HG03066 (cell line): Measurements from ENCODE around the gene SRGAP3.

Experiments used
- ATAC-seq: cut with Tn5 transposase; IDR thresholded peaks from one replicate; pipeline ENCODE4 v1.9.1; 2021; ENCODE audit warnings: low read depth; ENCODE audit not compliant: unreplicated experiment

SRGAP3 gene

DNA sequence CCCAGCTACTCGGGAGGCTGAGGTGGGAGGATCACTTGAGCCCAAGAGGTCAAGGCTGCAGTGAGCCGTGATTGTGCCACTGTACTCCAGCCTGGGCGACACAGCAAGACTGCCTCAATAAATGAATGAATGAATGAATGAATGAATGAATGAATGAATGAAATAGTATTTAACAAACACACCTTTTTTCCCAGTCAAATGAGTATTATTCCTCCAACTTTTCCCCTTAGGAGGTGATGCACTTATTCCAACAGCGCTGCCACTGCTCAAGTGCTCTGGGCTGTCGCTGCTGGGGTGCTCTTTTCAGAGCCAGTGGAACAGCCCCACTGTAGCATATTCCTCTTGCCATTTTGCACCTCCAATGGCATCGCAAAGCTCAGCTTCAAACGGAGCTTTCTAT lies 219.4 kb downstream of the SRGAP3 start:
- no peak for ATAC-seq

DNA sequence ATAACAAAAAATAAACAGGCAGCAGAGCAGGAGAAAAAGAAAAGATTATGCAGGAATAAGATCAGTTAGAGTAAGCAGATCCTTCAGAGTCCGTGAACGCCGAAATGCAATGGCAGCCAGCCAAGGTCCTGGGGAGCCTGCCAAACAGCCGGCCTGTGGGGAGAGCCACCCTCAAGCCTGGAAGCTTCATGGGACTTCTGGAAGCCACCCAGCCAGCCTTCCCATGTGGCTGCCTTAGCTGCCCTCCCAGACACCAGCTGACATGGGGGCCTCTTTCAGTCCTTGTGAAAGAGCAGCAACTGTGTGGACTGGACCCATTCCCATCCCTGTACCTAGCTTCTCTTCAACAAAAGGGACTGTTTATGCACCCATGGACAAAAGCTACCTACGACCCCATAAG lies 221.3 kb downstream of the SRGAP3 start:
- ATAC-seq = no peak

DNA sequence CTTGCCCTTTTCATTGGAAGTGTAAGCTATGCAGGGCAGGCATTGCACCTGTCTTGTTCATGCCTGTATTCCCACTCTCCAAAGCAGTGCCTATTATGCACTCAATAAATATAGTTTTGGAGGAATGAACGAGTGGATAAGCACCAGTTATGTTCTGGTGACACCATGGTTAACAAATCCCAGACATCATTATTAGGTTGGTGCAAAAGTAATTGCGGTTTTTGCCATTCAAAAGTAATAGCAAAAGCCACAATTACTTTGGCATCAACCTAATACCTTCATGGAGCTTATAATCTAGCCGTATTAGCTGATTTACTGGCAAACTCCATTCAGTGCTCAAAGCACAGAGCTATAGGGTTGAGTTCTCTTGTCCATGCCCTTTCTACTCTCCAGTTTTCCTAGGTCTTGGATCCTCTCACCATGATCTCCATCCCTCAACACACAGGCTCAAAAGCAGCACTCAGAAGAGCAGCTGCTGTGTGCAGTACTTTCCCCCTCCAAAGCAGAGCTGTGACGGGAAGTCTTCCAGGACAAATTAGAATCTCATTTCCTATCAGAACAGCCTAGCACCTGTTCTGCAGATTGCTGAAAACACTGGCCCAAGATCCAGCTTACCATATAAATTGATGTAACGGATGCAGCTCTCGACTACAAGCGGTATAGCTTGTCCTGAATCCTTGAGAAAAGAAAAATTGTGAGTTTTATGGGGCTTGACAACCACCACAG lies 223.0 kb downstream of the SRGAP3 start:
- ATAC-seq = no peak

DNA sequence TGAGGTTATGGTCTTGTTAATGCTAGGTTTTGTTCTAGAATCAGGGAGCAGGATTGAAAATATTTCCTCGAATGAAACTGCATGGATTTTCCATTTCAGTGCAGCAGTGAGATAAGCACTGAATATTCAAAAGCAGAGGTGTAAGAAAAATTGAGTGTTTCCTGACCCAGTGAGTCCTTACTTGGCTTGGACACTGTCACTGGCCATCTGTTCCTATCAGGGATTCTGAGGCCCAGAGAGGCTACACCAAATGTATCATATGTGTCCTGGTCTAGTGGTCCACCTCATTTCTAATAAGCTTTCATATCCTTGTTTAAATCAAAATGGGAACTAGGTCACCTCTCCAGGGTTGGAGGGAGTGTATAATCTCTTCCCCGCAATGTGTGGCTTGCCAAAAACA lies 225.1 kb downstream of the SRGAP3 start:
- no peak for ATAC-seq

DNA sequence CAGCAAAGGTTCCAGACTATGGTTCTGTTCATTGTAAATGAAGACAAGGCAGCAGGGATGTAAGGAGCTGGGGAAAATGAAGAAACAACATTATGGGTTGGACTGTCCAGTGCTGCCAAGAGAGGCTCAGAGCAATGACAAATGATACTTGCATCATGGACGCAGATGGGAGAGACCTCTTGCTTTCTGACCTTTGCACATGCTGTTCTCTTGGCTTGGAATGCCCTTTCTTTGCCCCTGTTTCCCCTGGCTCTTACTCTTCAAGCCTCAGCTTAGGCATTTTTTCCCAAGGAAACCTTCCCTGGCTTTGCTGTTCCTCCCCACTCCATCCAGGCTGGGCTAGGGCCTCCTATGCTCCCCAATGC lies 226.2 kb downstream of the SRGAP3 start:
- ATAC-seq = no peak

DNA sequence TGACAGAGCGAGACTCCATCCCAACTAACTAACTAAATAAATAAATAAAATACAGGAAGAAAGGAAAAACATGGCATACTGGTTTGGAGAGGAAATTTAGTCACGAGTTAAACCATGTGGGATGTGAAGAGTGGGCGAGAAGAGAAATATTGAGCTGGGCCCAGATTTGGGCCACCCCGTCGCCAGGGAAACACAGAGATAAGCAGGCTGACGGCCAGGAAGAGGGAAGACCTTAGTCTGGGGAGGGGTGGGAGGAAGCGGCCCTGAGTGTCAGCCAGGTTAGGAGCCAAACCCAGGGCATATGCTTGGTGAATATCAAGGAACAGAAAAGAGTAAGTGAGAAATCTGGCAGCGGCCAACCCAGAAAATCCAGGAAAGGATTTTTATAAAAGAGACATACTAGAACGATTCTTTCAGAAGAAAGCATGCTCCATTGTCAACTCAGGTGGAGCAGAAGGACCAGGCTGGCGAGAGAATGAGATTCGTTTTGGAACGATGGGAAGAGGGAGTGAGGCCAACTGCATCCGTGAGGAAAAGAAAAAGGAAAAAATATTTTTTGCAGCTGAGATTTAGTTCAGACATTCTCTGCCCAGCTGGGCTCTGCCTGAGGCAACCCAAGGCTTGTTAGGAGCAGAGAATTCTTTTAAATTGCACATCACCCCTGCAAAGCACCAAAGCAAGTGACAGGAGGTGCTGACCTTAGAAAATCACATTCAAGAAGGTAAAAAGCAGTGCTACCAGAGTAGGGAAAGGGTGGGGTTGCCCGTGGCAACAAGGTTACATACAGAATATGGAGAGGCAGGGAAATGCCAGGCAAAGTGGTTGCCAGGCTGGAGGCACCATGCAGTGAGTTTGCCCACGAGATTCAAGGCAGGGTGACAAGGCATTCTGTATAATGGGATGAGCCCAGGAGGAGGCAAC lies 226.9 kb downstream of the SRGAP3 start:
- ATAC-seq = no peak

DNA sequence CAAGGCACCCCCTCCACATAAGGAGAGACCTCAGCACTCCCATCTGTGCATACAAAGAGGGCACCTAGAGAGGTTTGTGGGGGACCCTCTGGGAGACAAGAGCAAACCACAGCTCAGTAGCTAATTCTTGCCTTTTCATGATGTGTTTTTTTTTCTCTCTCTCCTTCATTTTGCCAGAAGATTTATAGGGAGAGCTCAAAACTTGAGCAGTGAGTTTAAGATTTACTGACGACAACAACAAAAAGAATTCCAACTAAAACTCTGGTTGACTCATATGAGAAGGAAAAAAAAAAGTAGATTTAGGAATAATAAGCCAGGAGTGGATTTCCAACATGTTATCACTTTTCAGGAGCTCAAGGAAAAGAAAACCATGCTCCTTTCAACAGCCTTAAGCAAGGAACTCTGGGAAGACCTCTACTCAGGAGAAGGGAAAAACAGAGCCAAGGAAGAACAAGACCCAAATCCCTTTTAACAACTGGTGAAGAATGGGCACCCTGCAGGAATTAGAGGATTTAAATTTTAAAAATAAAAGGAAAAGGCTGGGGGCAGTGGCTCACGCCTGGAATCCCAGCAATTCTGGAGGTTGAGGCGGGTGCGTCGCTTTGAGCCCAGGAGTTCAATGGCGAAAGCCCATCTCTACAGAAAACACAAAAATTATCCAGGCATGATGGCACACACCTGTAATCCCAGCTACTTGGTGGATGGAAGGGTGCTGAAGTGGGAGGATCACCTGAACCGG lies 228.0 kb downstream of the SRGAP3 start:
- no peak for ATAC-seq

DNA sequence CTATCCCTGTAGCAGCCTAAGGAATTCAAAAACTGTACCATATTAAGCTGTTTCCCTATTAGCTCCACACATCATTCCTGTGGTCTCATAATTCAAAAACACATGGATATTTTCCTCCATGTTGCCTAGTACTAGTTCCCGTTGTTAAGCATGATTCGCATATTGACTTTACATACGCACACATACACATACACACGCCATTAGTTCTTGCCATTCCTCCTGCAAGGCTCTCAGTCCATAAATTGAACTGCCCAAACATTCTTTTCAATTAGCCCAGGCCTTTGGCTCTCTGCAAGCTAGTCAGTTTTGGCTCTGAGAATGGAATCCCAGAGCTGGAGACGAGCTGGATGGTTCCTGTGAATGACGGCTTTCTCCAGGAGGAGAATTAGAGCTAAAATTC lies 229.0 kb downstream of the SRGAP3 start:
- no peak for ATAC-seq

DNA sequence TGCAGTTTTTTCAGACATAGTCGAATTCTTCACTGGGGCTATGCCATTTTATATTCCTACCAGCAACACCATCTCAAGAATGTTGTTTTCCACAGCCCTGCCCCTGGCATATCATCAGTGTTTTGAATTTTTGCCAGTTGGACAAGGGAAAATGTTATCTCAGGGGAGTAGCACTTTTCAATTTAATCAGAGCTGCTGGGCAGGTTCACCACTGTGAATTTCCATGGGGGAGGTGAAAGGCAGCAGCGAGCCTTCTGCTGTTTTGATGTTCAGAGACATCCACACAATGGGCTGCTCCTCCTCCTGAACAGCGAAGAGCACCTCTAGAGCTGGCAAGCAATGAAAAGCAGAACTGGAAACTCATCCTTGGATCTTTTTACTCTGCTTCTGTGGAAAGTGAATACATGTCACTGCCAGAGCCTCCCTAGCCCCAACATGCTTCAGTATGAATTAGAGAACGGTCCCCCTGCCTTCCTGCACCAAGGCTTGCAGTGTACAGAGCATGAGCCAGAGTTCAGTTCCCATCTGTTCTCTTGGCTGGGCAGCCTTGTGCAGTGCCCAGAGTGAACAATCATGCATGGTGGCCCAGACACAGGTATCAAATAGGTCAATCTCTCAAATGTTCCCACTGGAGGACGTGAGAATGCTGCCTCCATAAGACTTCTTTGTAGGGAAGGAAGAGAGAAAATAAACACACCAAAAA lies 230.0 kb downstream of the SRGAP3 start:
- ATAC-seq = no peak

DNA sequence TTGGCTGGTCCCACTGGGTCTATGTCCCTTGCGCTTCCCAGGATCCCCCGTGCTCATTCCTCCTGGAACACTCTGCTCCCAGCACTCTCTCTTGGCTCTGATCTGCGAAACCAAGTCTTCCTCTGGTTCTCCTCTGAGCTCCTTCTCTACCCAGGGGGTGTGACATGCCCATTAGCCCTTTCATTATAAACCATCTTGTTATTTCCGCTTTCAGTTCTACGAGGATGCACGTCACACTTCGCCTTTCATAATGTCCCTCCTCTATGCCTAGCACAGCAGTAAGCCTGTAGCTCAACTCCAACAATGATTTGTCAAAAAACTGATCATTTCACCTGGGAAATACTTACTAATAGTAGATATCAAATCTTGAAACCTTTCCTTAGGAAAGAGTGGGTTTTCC lies 234.2 kb downstream of the SRGAP3 start:
- ATAC-seq = no peak

DNA sequence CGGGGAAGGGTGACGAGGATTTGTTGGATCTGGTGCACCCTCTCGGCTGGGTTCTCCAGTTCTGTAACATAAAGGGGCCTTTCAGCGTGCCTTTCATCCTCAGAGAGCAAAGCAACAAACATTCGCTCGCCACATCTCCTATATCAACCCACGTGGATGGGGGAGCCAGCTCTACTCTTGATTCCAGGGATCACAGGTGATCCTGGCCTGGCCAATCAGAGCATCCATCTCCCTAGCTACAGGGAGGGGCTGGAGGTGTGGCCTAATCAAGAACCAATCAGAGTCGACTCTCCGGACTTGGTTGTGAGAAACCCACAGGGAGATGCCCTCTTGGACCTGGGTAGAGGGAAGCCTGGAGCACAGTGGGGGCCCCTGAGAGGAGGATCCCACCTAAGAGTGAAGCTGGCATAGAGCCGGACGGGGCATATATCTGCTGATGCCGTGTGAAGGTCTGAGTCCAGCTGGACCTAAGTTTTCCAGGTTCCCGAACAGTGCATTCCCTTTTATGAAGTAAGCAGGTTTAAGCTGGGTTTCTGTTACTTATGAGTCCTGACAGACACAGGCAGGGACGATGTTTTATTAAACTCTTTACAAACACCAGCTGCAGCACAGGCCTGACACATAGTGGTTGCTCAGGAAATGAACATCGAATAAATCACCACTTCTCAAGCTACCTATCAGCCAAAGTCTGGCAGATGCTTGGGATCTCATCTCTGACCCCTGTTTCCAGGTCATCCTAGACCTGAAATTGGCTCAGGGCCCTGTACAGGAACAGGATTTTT lies 235.5 kb downstream of the SRGAP3 start:
- ATAC-seq = no peak

DNA sequence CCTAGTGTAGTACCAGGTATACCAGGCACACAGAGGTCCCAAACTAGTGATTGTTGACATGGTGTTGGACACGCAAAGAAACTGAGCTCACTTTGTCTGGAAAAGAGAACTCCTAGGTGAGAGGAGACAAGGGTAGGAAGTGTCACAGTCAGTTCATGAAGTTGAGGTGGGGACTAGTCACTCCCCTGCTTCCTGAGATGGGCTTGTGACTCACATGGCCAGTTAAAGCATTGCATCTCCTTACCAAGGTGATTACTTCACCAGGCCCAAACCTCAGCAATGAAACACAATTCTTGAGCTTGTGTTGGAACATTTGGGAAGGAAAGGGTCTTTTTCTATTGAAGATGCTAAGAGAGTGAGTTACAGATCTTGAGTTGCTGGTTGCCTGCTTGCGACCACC lies 236.9 kb downstream of the SRGAP3 start:
- no peak for ATAC-seq

DNA sequence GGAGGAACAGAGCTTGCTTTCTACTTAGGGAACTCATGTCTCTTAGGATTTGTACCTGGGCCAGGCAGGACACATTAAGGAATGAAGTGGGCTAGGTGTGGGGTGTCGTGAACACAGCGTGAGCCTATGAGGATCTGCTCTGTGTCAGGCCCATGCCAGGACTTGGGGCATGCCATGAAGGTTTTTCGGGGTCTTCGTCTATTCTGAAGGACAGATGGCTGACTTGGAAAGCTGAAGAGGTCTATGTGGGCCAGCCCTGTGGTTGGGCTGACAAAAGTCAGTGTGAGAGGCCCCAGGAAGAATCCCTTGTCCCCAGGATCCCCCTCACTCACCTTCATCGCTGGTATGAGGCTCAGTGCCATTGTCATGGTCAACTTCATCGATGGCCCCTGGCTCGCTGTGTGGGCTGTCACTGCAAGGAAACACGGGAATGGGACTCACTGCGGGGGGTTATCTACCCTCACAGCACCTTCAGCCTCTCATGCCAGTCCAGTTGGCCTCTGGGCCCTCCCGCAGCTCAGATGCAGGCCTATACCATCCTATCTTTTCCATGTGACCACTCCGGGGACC lies 239.4 kb downstream of the SRGAP3 start:
- ATAC-seq = no peak

DNA sequence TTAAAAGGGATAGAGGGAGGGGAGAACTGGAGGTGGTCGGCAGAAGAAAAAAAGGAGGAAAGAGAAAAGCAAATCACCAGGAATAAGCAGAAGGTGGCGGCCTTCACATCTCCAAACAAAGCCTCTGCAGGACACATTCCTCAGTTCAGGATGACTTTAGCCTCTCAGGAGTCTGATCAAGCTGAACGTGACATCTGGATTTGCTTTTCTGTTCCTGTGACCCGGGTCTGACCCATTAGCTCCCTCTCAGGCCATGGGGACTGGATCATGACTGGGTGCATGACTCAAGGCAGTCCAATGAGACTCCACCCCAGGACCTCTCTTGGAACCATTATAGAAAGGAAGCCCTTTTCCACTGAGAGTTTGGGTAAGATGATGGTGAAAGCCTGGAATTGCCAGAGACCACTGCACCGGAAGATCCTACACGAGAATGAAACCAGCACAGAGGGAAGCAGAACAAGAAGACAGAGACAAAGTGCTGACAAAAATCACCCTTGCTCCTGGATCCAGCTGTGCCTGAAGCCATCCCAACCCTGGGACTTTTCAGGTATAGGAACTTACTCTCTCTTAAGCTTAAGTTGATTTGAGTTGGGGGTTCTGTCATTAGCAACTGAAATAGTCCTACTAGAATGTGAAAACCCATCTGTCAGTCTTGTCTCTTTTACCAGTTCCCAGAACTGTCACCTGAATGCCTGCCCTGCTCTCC lies 240.7 kb downstream of the SRGAP3 start:
- ATAC-seq = no peak

DNA sequence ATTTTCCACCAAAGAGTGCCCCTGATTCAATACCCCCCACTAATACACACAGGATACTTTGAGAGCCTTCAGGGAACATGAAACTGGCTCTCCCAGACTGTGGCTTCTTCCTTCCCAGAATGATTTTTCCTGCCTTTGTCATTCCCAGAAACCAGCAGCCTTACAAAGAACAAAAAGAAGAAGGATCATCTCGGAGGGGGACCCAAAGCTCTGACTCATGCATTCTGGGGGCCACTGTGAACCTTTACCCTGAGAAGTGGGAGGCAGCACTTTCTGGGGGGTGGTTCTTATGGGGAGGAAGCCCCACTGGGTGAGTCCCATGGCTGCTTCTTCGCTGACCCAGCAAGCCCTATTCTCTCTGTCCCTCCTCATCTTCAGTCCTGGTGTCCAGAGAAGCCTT lies 241.5 kb downstream of the SRGAP3 start:
- ATAC-seq = no peak

DNA sequence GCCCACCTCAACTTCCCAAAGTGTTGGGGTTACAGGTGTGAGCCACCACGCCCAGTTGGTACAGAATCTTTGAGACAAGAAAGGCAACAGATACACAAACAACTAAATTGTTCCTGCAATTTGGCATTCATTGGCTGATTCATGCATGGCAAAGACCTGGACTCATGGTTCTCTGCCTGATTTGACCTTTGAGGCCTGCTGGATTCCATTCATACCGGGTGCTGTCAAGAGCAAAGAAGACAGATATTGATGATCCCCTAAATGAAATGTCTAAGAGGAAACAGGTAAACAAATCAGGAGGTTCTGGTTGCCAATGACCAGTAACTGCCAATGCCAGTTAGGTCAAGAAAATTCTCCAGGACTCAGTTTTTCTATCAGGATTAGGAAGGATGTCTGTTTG lies 242.2 kb downstream of the SRGAP3 start:
- ATAC-seq = no peak

DNA sequence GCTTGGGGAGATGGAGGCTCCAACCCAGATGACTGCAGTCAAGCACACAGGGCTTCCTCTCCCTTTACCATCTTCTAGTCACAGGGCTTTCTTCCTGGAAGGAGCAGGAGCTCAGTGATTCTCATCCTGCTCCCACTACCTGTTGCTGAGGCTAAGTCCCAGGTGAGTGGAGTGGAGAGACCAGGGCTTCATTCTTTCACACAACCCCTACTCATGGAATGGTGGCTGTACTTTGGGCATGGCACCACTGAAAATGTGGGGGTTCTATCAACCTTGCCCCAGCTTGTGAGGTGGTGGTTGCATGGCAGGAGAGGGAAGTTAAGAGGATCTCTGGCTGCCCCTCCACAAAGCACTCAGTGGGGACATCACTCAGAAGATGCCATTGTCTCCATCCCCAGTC lies 249.4 kb downstream of the SRGAP3 start:
- ATAC-seq = no peak

DNA sequence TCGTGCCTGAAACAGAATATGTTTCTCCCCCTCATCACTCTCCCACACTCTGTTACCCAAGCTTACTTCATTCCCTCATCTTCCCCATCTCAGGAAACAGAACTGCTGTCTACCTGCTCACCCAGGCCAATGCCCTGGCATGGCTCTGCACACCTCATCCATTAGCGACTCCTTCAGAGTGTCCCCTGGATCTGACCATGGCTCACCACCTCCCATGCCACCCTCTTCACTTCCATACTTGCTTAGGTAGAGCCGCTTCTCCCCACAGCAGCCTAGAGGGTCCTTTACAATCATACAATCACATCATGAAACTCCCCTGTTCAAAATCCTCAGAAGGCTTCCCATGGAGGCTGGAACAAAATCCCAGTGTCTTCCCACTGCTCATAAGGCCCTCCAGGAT lies 252.3 kb downstream of the SRGAP3 start:
- no peak for ATAC-seq

DNA sequence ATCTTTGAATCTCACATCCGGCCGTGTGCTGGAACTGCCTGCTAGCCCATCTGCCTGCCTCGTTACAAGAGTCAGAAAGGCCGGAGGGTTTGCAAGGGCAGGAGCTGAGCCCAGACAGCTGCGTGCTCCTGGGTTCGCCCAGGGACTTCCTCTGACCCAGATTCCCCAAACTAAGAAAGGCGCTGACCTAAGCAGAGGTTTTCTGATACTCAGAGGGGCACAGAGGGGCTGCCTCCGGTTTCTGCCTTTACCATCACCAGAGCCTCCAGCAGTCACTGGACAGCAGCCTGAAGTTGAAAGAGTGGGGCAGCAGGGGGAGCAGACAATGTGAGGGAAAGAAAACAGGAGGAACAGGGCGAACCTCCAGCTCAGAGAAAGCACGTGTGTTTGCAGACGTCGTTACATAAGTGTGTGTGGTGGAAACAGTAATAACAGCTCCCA lies 252.7 kb downstream of the SRGAP3 start:
- no peak for ATAC-seq
